CD14-positive monocyte (primary cell): ENCODE results near the gene LIX1. TPM values are rescaled to one million over a fixed set of nuclear protein-coding genes. Genes with fewer than 3 reads are reported as not detected.

Source experiments
- DNase-seq, 3 donors: peaks; one replicate each; pipeline ENCODE4 v3.0.0-alpha.2; 2011 to 2022
- H2AFZ ChIP-seq: 2 replicates; pipeline ENCODE4 v1.6.0; 2012; ENCODE audit warnings: mild to moderate bottlenecking, low read depth, low read length, inconsistent platforms; ENCODE audit not compliant: insufficient read depth, poor library complexity, severe bottlenecking
- H3K27ac ChIP-seq, 2 donors: 1 replicate in 1 of 2; 2 replicates in 1 of 2; pipeline ENCODE4 v1.5.1; 2012 to 2013; ENCODE audit warnings: low read length in 2 of 2, control low read depth in 1 of 2, inconsistent platforms in 1 of 2, low read depth in 1 of 2, mild to moderate bottlenecking in 1 of 2
- H3K27me3 ChIP-seq, 2 donors: one replicate each; pipeline versions ENCODE4 v1.6.0 to v1.6.1; 2011 to 2013; ENCODE audit warnings: low read length in 2 of 2; ENCODE audit not compliant: control insufficient read depth in 2 of 2, insufficient read depth in 2 of 2
- H3K36me3 ChIP-seq, 2 donors: replicated peaks in 1 of 2; 1 replicate in 1 of 2; 2 replicates in 1 of 2; pipeline versions ENCODE4 v1.5.1 to v1.6.1; 2012 to 2013; ENCODE audit warnings: low read length in 2 of 2, control low read depth in 1 of 2, inconsistent platforms in 1 of 2, mild to moderate bottlenecking in 1 of 2; ENCODE audit not compliant: insufficient read depth in 2 of 2, control insufficient read depth in 1 of 2
- H3K4me1 ChIP-seq, 2 donors: 1 replicate in 1 of 2; 2 replicates in 1 of 2; pipeline versions ENCODE4 v1.5.1 to v1.6.1; 2012 to 2013; ENCODE audit warnings: low read length in 2 of 2, control low read depth in 1 of 2, inconsistent platforms in 1 of 2, mild to moderate bottlenecking in 1 of 2, moderate library complexity in 1 of 2; ENCODE audit not compliant: insufficient read depth in 2 of 2, control insufficient read depth in 1 of 2
- H3K4me2 ChIP-seq: replicated peaks from 2 replicates; pipeline ENCODE3; 2012; ENCODE audit warnings: low read length, moderate library complexity, mild to moderate bottlenecking; ENCODE audit not compliant: poor library complexity, severe bottlenecking; ENCODE audit errors: extremely low read depth
- H3K4me3 ChIP-seq, 3 experiments: fragments of 200-600 bp in 1 of 3; sonication (generic) in 1 of 3; replicated peaks in 1 of 3; 1 replicate in 2 of 3; 2 replicates in 1 of 3; pipeline ENCODE4 v1.5.1; 2011 to 2013; ENCODE audit warnings: low read length in 3 of 3, mild to moderate bottlenecking in 3 of 3, control low read depth in 2 of 3, low read depth in 2 of 3, inconsistent platforms in 1 of 3, moderate library complexity in 1 of 3
- H3K79me2 ChIP-seq: 2 replicates; pipeline ENCODE4 v1.6.0; 2012; ENCODE audit warnings: mild to moderate bottlenecking, control low read depth, inconsistent platforms, low read length, moderate library complexity; ENCODE audit not compliant: insufficient read depth
- H3K9ac ChIP-seq: 2 replicates; pipeline ENCODE4 v1.6.0; 2017; ENCODE audit warnings: low read length, mild to moderate bottlenecking; ENCODE audit not compliant: insufficient read depth, poor library complexity, severe bottlenecking
- H3K9me3 ChIP-seq, 2 donors: replicated peaks in 1 of 2; 1 replicate in 1 of 2; 2 replicates in 1 of 2; pipeline versions ENCODE4 v1.5.1 to v1.6.1; 2012 to 2013; ENCODE audit warnings: low read length in 2 of 2, control low read depth in 1 of 2; ENCODE audit not compliant: control insufficient read depth in 1 of 2, insufficient read depth in 1 of 2
- H4K20me1 ChIP-seq: 2 replicates; pipeline ENCODE4 v1.6.0; 2012; ENCODE audit warnings: mild to moderate bottlenecking, low read length, control low read depth, moderate library complexity; ENCODE audit not compliant: insufficient read depth
- H3K27ac Mint-ChIP-seq, 7 donors: one replicate each; pipeline ENCODE4 v1.8.0; 2020; ENCODE audit warnings: mild to moderate bottlenecking in 7 of 7, mixed read lengths in 7 of 7, moderate library complexity in 6 of 7, inconsistent platforms in 2 of 7
- H3K27me3 Mint-ChIP-seq, 3 donors: one replicate each; pipeline ENCODE4 v1.8.0; 2021 to 2022; ENCODE audit warnings: low read depth in 3 of 3, mild to moderate bottlenecking in 3 of 3, mixed read lengths in 3 of 3, moderate library complexity in 3 of 3, inconsistent platforms in 1 of 3
- H3K36me3 Mint-ChIP-seq, 2 donors: one replicate each; pipeline ENCODE4 v1.8.0; 2020; ENCODE audit warnings: mixed read lengths in 2 of 2, inconsistent platforms in 1 of 2, mild to moderate bottlenecking in 1 of 2
- H3K4me1 Mint-ChIP-seq: one replicate; pipeline ENCODE4 v1.8.0; 2020; ENCODE audit warnings: mild to moderate bottlenecking, mixed read lengths
- H3K4me3 Mint-ChIP-seq, 2 donors: one replicate each; pipeline ENCODE4 v1.8.0; 2020; ENCODE audit warnings: mild to moderate bottlenecking in 2 of 2, mixed read lengths in 2 of 2, moderate library complexity in 1 of 2
- H3K9me3 Mint-ChIP-seq, 7 donors: one replicate each; pipeline ENCODE4 v1.8.0; 2020 to 2022; ENCODE audit warnings: mixed read lengths in 7 of 7, mild to moderate bottlenecking in 6 of 7, moderate library complexity in 6 of 7, inconsistent platforms in 2 of 7
- WGBS: methylation state at CpG from one replicate; pipeline ENCODE4 v1.1.5; 2013; ENCODE audit warnings: missing lambda C conversion rate; ENCODE audit not compliant: insufficient coverage; 5-methylcytosine and 5-hydroxymethylcytosine counted together
- intact Hi-C, 2 donors: fragments of 100-400 bp; cut with micrococcal nuclease; formaldehyde crosslinking; loops; one replicate each; pipeline versions ENCODE4 v1.15.0 to v1.15.1; 2023
- polyA plus RNA-seq, 3 donors: library from polyadenylated mRNA; depleted of rRNA in 1 of 3; unstranded in 2 of 3; stranded (reverse) in 1 of 3; fragments of 300-500 nt in 2 of 3; fragments of >200 nt in 1 of 3; fragmentation: Illumina TruSeq in 2 of 3; gene quantifications; 1 replicate in 2 of 3; 2 replicates in 1 of 3; pipeline ENCODE4 v1.2.3, GENCODE V29; 2012 to 2021
- TF ChIP-seq, protein P1 (sequence below): fragments of 200-600 bp; IDR thresholded peaks from one replicate; pipeline ENCODE4 v1.8.0; 2022; ENCODE audit warnings: antibody characterized with exemption, mild to moderate bottlenecking

The LIX1 gene
- polyA plus RNA-seq, 3 donors, result not detected

DNA sequence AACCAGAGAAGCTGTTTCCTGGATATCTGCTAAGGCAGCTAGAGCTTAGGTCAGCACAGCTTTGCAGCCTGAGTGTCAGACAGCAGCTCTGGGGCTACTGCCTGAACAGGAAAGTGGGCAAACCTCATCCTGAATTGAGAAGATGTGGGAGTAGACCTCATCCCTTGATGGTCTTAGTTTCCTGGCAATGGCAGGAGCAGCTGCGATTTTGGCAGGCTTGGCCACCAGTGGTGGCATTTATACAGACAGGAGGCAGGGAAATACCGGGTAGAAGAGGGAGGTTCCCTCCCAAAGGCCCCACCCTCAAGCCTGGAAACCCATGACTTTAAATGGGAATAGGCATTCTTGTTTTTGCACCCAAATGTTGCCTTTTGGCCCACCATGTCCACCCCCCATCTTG, 69.7 kb downstream of the LIX1 start:
- H3K27me3 Mint-ChIP-seq, result peaks cover 2 to 7% (median 6%) of the 10 kb centered on the region in 3 donors
- no peaks in the 10 kb centered on the region for H3K9me3 Mint-ChIP-seq
- peaks cover 10% of the 10 kb centered on the region for H3K4me1 Mint-ChIP-seq
- no peak for DNase-seq
- TF ChIP-seq, protein P1, sequence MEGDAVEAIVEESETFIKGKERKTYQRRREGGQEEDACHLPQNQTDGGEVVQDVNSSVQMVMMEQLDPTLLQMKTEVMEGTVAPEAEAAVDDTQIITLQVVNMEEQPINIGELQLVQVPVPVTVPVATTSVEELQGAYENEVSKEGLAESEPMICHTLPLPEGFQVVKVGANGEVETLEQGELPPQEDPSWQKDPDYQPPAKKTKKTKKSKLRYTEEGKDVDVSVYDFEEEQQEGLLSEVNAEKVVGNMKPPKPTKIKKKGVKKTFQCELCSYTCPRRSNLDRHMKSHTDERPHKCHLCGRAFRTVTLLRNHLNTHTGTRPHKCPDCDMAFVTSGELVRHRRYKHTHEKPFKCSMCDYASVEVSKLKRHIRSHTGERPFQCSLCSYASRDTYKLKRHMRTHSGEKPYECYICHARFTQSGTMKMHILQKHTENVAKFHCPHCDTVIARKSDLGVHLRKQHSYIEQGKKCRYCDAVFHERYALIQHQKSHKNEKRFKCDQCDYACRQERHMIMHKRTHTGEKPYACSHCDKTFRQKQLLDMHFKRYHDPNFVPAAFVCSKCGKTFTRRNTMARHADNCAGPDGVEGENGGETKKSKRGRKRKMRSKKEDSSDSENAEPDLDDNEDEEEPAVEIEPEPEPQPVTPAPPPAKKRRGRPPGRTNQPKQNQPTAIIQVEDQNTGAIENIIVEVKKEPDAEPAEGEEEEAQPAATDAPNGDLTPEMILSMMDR, result no peak
- H3K27ac ChIP-seq, result no peak overlapping the region
- no peaks in the 10 kb centered on the region for H4K20me1 ChIP-seq
- no peaks in the 10 kb centered on the region for H3K36me3 Mint-ChIP-seq
- no peak overlapping the region for H3K27ac Mint-ChIP-seq
- no peaks in the 10 kb centered on the region for H3K36me3 ChIP-seq
- no CpG with 5 or more reads among the region's 2 CpGs for WGBS
- H3K27me3 ChIP-seq, result no peaks in the 10 kb centered on the region
- H3K4me3 Mint-ChIP-seq, result no peak overlapping the region
- H3K4me3 ChIP-seq, result no peak overlapping the region
- intact Hi-C loops, result no loop called here
- H2AFZ ChIP-seq, result no peak overlapping the region
- no peak overlapping the region for H3K4me2 ChIP-seq
- no peak overlapping the region for H3K9ac ChIP-seq
- no peaks in the 10 kb centered on the region for H3K79me2 ChIP-seq
- H3K9me3 ChIP-seq, result no peaks in the 10 kb centered on the region
- peaks cover 4 to 7% of the 10 kb centered on the region in 2 donors for H3K4me1 ChIP-seq

DNA sequence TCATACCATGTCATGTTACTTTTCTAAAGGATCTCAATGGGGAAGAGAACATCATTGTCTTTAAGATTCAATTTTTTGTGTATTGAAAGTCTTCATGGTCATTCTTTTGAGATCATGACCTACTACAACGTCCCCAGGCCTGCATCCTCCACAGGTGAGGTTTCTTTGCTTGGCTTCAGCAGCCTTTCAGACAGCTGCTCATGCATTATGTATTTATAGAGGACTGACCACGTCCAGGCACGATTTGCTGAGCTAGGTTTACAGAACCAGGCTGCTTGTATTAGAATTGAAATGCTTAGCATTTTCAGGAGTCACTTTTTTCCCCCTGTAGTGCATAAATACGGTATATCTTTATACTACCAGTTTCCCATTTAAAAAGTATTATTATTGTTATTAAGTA, 70.4 kb downstream of the LIX1 start:
- no peak overlapping the region for H3K27ac Mint-ChIP-seq
- Histone ChIP-seq H2AFZ (no peak overlapping the region), H3K27ac (no peak overlapping the region), H3K4me1 (peaks cover 4 to 7% of the 10 kb centered on the region in 2 donors), H4K20me1 (no peaks in the 10 kb centered on the region), H3K27me3 (no peaks in the 10 kb centered on the region), H3K4me2 (no peak overlapping the region), H3K79me2 (no peaks in the 10 kb centered on the region), H3K9me3 (no peaks in the 10 kb centered on the region), H3K36me3 (no peaks in the 10 kb centered on the region), H3K9ac (no peak overlapping the region), H3K4me3 (no peak overlapping the region)
- TF ChIP-seq, protein P1, result no peak
- peaks cover 10% of the 10 kb centered on the region for H3K4me1 Mint-ChIP-seq
- no peak for DNase-seq
- WGBS, result 100% methylated on average over 1 of the region's 4 CpGs
- H3K27me3 Mint-ChIP-seq, result peaks cover 2 to 6% (median 6%) of the 10 kb centered on the region in 3 donors
- H3K4me3 Mint-ChIP-seq, result no peak overlapping the region
- intact Hi-C loops, result no loop called here
- no peaks in the 10 kb centered on the region for H3K9me3 Mint-ChIP-seq
- no peaks in the 10 kb centered on the region for H3K36me3 Mint-ChIP-seq
